Activated T-cell treated with anti-CD3 and anti-CD28 coated beads for 24 hours (primary cell): ENCODE measurements around the gene GALNT13.

Experiments
- DNase-seq: peaks from one replicate; pipeline ENCODE4 v3.0.0-alpha.2; 2020; ENCODE audit warnings: low read depth

The GALNT13 gene

GRCh38 chr2:154130821-154131220 lies 259.1 kb downstream of the GALNT13 start:
- no peak for DNase-seq

GRCh38 chr2:154132827-154133226 lies 261.1 kb downstream of the GALNT13 start:
- DNase-seq, result no peak

- no peak for DNase-seq
Measured at GRCh38 chr2:154133823-154134222, 262.1 kb downstream of the GALNT13 start.

GRCh38 chr2:154140249-154141025 lies 268.7 kb downstream of the GALNT13 start:
- DNase-seq, result no peak

- DNase-seq, result no peak
Measured at GRCh38 chr2:154142480-154142879, 270.8 kb downstream of the GALNT13 start.

GRCh38 chr2:154143105-154143504 lies 271.4 kb downstream of the GALNT13 start:
- no peak for DNase-seq

- no peak for DNase-seq
Measured at GRCh38 chr2:154158101-154158500, 286.4 kb downstream of the GALNT13 start.

- DNase-seq, result no peak
Measured at GRCh38 chr2:154161286-154161685, 289.6 kb downstream of the GALNT13 start.

- DNase-seq, result no peak
Measured at GRCh38 chr2:154170400-154170799, 298.7 kb downstream of the GALNT13 start.

- DNase-seq, result no peak
Measured at GRCh38 chr2:154173164-154173563, 301.4 kb downstream of the GALNT13 start.

- no peak for DNase-seq
Measured at GRCh38 chr2:154173919-154174318, 302.2 kb downstream of the GALNT13 start.

GRCh38 chr2:154182008-154182407 lies 310.3 kb downstream of the GALNT13 start:
- DNase-seq, result no peak

GRCh38 chr2:154187948-154188347 lies 316.2 kb downstream of the GALNT13 start:
- no peak for DNase-seq

GRCh38 chr2:154189953-154190352 lies 318.2 kb downstream of the GALNT13 start:
- no peak for DNase-seq

GRCh38 chr2:154193246-154193645 lies 321.5 kb downstream of the GALNT13 start:
- DNase-seq, result no peak

- DNase-seq, result no peak
Measured at GRCh38 chr2:154194909-154195643, 323.4 kb downstream of the GALNT13 start.

GRCh38 chr2:154195644-154196195 lies 324.0 kb downstream of the GALNT13 start:
- no peak for DNase-seq

GRCh38 chr2:154198866-154199265 lies 327.1 kb downstream of the GALNT13 start:
- no peak for DNase-seq

GRCh38 chr2:154203206-154203605 lies 331.5 kb downstream of the GALNT13 start:
- DNase-seq, result no peak

GRCh38 chr2:154203902-154204301 lies 332.2 kb downstream of the GALNT13 start:
- no peak for DNase-seq

- no peak for DNase-seq
Measured at GRCh38 chr2:154207288-154208047, 335.7 kb downstream of the GALNT13 start.

- DNase-seq, result no peak
Measured at GRCh38 chr2:154223726-154224125, 352.0 kb downstream of the GALNT13 start.
